K562 (cell line): ENCODE results near the gene RACGAP1. TPM values are rescaled to one million over a fixed set of nuclear protein-coding genes. Genes with fewer than 3 reads are reported as not detected.

Source experiments
- CHCHD3 ChIP-seq: fragments of 250-450 bp; sonication (Bioruptor Pico); IDR thresholded peaks from 2 replicates; pipeline ENCODE4 v2.1.2; 2022; ENCODE audit warnings: mild to moderate bottlenecking
- COPS2 ChIP-seq: fragments of 450-650 bp; conservative IDR thresholded peaks from 2 replicates; pipeline ENCODE4 v1.6.1; 2016; ENCODE audit warnings: mild to moderate bottlenecking, moderate library complexity
- CTBP1 ChIP-seq: fragments of 450-650 bp; IDR thresholded peaks from 2 replicates; pipeline ENCODE4 v1.6.1; 2016; ENCODE audit warnings: borderline replicate concordance
- EZH2 ChIP-seq: IDR thresholded peaks from 2 replicates; pipeline ENCODE4 v1.6.1; 2012; ENCODE audit warnings: low read depth, mild to moderate bottlenecking, inconsistent platforms, low read length, borderline replicate concordance
- KLF6 ChIP-seq: fragments of 250-450 bp; sonication (Bioruptor Pico); IDR thresholded peaks from 2 replicates; pipeline ENCODE4 v1.4.0; 2020; ENCODE audit warnings: mild to moderate bottlenecking, moderate library complexity, borderline replicate concordance
- MYC ChIP-seq, 2 experiments: fragments of 250-450 bp in 1 of 2; sonication (Bioruptor Pico) in 1 of 2; IDR thresholded peaks; 2 replicates each; pipeline versions ENCODE4 v1.5.1 to v1.6.1; 2012 to 2021; ENCODE audit warnings: low read depth in 2 of 2, borderline replicate concordance in 1 of 2, improper control_type of control experiment in 1 of 2, low read length in 1 of 2, mild to moderate bottlenecking in 1 of 2, moderate library complexity in 1 of 2
- NRF1 ChIP-seq, 2 experiments: fragments of 450-650 bp; IDR thresholded peaks in 1 of 2; conservative IDR thresholded peaks in 1 of 2; 2 replicates each; pipeline ENCODE4 v1.6.1; 2014; ENCODE audit warnings: mild to moderate bottlenecking in 2 of 2
- RFX1 ChIP-seq: fragments of 450-650 bp; IDR thresholded peaks from 2 replicates; pipeline ENCODE4 v1.6.1; 2016; ENCODE audit warnings: mild to moderate bottlenecking, moderate library complexity
- TCF3 ChIP-seq: sonication (generic); formaldehyde crosslinking; IDR thresholded peaks from 2 replicates; pipeline ENCODE4 v1.4.0; 2020; ENCODE audit warnings: mild to moderate bottlenecking, missing genetic modification reagents
- ZBTB17 ChIP-seq: fragments of 450-650 bp; formaldehyde crosslinking; IDR thresholded peaks from 2 replicates; pipeline ENCODE4 v1.4.0; 2020; ENCODE audit warnings: mild to moderate bottlenecking
- ZNF197 ChIP-seq: fragments of 200-800 bp; sonication (Bioruptor generic); IDR thresholded peaks from 2 replicates; pipeline ENCODE4 v1.6.1; 2016; ENCODE audit warnings: low read depth, missing genetic modification characterization, missing compliant biosample characterization
- ZNF224 ChIP-seq: sonication (generic); formaldehyde crosslinking; IDR thresholded peaks from 2 replicates; pipeline ENCODE4 v1.8.0; 2022; ENCODE audit warnings: mild to moderate bottlenecking, missing genetic modification reagents
- ZNF431 ChIP-seq: sonication (generic); formaldehyde crosslinking; IDR thresholded peaks from 2 replicates; pipeline ENCODE4 v1.8.0; 2022; ENCODE audit warnings: mild to moderate bottlenecking, missing genetic modification reagents
- polyA plus RNA-seq, 8 experiments: library from polyadenylated mRNA; depleted of rRNA in 4 of 8; stranded (reverse) in 5 of 8; unstranded in 3 of 8; fragments of >200 nt; fragmentation: Nextera tagmentation in 2 of 8; fragmentation: Illumina TruSeq in 1 of 8; extraction: Ambion mirVana in 2 of 8; extraction: Trizol in 1 of 8; gene quantifications; 2 replicates each; pipeline versions ENCODE4 v1.2.1 to v1.2.3, GENCODE V29; 2011 to 2014; ENCODE audit warnings: inconsistent platforms in 1 of 8, missing spikeins in 1 of 8
- total RNA-seq, 7 experiments: library from RNA; depleted of rRNA in 6 of 7; stranded (reverse); fragments of >200 nt in 6 of 7; fragmentation: Illumina TruSeq in 2 of 7; extraction: Trizol in 2 of 7; gene quantifications; 2 replicates each; pipeline versions ENCODE4 v1.2.1 to v1.2.3, GENCODE V29; 2011 to 2021; ENCODE audit warnings: low replicate concordance in 1 of 7
- TF ChIP-seq, protein P1 (sequence below): sonication (generic); formaldehyde crosslinking; IDR thresholded peaks from 2 replicates; pipeline ENCODE4 v1.8.0; 2023; ENCODE audit warnings: mild to moderate bottlenecking, missing genetic modification reagents
- TF ChIP-seq, protein P2 (sequence below), 2 experiments: fragments of 450-650 bp; IDR thresholded peaks; 2 replicates each; pipeline ENCODE4 v1.6.1; 2018; ENCODE audit warnings: mild to moderate bottlenecking in 2 of 2, low read depth in 1 of 2; ENCODE audit not compliant: partially characterized antibody in 2 of 2
- TF ChIP-seq, protein P3 (sequence below): fragments of 450-650 bp; formaldehyde crosslinking; IDR thresholded peaks from 2 replicates; pipeline ENCODE4 v1.4.0; 2020; ENCODE audit warnings: mild to moderate bottlenecking, moderate library complexity

RACGAP1 gene
- total and polyA plus RNA-seq, 9 of the 15 experiments (the other 6 are each of a cell fraction or from before 2014, with no cell fraction given): 56.4 to 92.9 (median 71.8) TPM

DNA sequence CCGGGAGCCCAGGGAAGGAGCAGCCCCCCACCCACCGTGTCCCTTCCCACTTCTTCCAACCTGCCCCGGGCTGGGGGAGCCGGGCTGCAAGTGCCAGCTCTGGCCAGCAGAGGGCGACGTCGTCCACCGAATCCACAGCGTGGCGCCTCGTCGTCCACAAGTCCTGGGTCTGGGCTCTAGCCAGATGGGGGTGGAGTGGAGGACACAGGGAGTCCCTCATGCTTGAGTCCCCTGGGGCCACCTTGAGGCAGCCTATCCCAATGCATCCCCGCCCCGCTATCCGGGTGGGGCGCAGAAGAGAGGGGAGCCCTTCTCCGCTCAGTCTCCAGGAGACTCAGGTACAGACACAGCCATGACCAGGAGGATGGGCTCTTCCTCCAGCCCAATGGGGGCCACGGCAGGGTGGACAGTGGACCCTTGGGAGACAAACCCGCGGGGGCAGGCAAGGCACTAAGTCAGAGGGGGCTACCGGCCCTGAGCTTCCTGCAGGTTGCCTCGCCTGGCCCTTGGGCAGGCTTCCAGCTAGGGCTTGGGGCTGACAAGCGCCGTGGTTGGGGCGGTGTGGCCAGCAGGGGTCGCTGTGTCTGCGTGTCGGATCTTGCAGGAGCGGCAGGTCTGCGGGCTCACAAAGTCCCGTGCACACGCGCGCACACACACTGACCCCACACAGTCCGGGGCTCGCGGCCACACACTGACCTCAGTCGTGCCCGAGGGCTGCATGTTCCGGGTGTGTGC lies 58.1 kb downstream of the RACGAP1 start (continued):
- TF ChIP-seq RFX1 (no peak), CHCHD3 (CRISPR knock-in tag) (no peak), ZNF197 (CRISPR knock-in tag) (no peak), MYC (IDR thresholded peaks at IDR 0.05; ENCODE audit: low read depth, low read length) (peak; percentile 59; the same call in 1 of the 2 replicates), MYC (CRISPR knock-in tag; IDR thresholded peaks at IDR 0.05; ENCODE audit: borderline replicate concordance, low read depth) (no peak), KLF6 (CRISPR knock-in tag) (peak; percentile 26; the same call in 1 of the 2 replicates), ZNF224 (no peak), NRF1 (conservative IDR thresholded peaks at IDR 0.05 in 1 of 2, IDR thresholded peaks at IDR 0.05 in 1 of 2) (peak; percentile 55 to 64), COPS2 (no peak), TCF3 (CRISPR knock-in tag) (0 out of 2 replicates have a peak, but pooled peaks have one; percentile 5), EZH2 (no peak), ZBTB17 (CRISPR knock-in tag) (0 out of 2 replicates have a peak, but pooled peaks have one; percentile 44), ZNF431 (CRISPR knock-in tag) (0 out of 2 replicates have a peak, but pooled peaks have one; percentile 40), CTBP1 (peak; percentile 71; the same call in 1 of the 2 replicates)
- TF ChIP-seq, protein P1, sequence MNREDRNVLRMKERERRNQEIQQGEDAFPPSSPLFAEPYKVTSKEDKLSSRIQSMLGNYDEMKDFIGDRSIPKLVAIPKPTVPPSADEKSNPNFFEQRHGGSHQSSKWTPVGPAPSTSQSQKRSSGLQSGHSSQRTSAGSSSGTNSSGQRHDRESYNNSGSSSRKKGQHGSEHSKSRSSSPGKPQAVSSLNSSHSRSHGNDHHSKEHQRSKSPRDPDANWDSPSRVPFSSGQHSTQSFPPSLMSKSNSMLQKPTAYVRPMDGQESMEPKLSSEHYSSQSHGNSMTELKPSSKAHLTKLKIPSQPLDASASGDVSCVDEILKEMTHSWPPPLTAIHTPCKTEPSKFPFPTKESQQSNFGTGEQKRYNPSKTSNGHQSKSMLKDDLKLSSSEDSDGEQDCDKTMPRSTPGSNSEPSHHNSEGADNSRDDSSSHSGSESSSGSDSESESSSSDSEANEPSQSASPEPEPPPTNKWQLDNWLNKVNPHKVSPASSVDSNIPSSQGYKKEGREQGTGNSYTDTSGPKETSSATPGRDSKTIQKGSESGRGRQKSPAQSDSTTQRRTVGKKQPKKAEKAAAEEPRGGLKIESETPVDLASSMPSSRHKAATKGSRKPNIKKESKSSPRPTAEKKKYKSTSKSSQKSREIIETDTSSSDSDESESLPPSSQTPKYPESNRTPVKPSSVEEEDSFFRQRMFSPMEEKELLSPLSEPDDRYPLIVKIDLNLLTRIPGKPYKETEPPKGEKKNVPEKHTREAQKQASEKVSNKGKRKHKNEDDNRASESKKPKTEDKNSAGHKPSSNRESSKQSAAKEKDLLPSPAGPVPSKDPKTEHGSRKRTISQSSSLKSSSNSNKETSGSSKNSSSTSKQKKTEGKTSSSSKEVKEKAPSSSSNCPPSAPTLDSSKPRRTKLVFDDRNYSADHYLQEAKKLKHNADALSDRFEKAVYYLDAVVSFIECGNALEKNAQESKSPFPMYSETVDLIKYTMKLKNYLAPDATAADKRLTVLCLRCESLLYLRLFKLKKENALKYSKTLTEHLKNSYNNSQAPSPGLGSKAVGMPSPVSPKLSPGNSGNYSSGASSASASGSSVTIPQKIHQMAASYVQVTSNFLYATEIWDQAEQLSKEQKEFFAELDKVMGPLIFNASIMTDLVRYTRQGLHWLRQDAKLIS (CRISPR knock-in tag): peak; percentile 75; the same call in 1 of the 2 replicates
- TF ChIP-seq, protein P2, sequence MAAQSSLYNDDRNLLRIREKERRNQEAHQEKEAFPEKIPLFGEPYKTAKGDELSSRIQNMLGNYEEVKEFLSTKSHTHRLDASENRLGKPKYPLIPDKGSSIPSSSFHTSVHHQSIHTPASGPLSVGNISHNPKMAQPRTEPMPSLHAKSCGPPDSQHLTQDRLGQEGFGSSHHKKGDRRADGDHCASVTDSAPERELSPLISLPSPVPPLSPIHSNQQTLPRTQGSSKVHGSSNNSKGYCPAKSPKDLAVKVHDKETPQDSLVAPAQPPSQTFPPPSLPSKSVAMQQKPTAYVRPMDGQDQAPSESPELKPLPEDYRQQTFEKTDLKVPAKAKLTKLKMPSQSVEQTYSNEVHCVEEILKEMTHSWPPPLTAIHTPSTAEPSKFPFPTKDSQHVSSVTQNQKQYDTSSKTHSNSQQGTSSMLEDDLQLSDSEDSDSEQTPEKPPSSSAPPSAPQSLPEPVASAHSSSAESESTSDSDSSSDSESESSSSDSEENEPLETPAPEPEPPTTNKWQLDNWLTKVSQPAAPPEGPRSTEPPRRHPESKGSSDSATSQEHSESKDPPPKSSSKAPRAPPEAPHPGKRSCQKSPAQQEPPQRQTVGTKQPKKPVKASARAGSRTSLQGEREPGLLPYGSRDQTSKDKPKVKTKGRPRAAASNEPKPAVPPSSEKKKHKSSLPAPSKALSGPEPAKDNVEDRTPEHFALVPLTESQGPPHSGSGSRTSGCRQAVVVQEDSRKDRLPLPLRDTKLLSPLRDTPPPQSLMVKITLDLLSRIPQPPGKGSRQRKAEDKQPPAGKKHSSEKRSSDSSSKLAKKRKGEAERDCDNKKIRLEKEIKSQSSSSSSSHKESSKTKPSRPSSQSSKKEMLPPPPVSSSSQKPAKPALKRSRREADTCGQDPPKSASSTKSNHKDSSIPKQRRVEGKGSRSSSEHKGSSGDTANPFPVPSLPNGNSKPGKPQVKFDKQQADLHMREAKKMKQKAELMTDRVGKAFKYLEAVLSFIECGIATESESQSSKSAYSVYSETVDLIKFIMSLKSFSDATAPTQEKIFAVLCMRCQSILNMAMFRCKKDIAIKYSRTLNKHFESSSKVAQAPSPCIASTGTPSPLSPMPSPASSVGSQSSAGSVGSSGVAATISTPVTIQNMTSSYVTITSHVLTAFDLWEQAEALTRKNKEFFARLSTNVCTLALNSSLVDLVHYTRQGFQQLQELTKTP (IDR thresholded peaks at IDR 0.05; ENCODE audit: low read depth in 1 of 2, partially characterized antibody in 2 of 2): no peak
- TF ChIP-seq, protein P3, sequence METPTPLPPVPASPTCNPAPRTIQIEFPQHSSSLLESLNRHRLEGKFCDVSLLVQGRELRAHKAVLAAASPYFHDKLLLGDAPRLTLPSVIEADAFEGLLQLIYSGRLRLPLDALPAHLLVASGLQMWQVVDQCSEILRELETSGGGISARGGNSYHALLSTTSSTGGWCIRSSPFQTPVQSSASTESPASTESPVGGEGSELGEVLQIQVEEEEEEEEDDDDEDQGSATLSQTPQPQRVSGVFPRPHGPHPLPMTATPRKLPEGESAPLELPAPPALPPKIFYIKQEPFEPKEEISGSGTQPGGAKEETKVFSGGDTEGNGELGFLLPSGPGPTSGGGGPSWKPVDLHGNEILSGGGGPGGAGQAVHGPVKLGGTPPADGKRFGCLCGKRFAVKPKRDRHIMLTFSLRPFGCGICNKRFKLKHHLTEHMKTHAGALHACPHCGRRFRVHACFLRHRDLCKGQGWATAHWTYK (CRISPR knock-in tag): peak; percentile 83; the same call in 1 of the 2 replicates
